HEK293 (cell line): ENCODE results near the gene ADGRL1.

Experiments used
- GLI2 ChIP-seq: fragments of 450-650 bp; formaldehyde crosslinking; IDR thresholded peaks from 2 replicates; pipeline ENCODE4; 2017; ENCODE audit warnings: missing biosample characterization, missing genetic modification characterization, low read depth, borderline replicate concordance
- PRDM10 ChIP-seq: fragments of 450-650 bp; formaldehyde crosslinking; IDR thresholded peaks from 2 replicates; pipeline ENCODE4 v1.5.1; 2016; ENCODE audit warnings: missing biosample characterization, missing genetic modification characterization
- PRDM4 ChIP-seq: fragments of 450-650 bp; formaldehyde crosslinking; IDR thresholded peaks from 2 replicates; pipeline ENCODE4 v1.5.1; 2017; ENCODE audit warnings: missing biosample characterization, missing genetic modification characterization
- RBAK ChIP-seq: fragments of 450-650 bp; formaldehyde crosslinking; IDR thresholded peaks from 2 replicates; pipeline ENCODE4 v1.5.1; 2016; ENCODE audit warnings: missing biosample characterization, missing genetic modification characterization
- REPIN1 ChIP-seq: fragments of 450-650 bp; formaldehyde crosslinking; IDR thresholded peaks from 2 replicates; pipeline ENCODE4 v1.5.1; 2017; ENCODE audit warnings: missing biosample characterization, missing genetic modification characterization, low read depth
- SP3 ChIP-seq: fragments of 450-650 bp; formaldehyde crosslinking; IDR thresholded peaks from 2 replicates; pipeline ENCODE4 v1.5.1; 2016; ENCODE audit warnings: missing biosample characterization, missing genetic modification characterization
- YY2 ChIP-seq: fragments of 450-650 bp; formaldehyde crosslinking; IDR thresholded peaks from 2 replicates; pipeline ENCODE4 v1.5.1; 2016; ENCODE audit warnings: missing biosample characterization, missing genetic modification characterization
- ZFP3 ChIP-seq: fragments of 450-650 bp; formaldehyde crosslinking; IDR thresholded peaks from 2 replicates; pipeline ENCODE4 v1.5.1; 2016; ENCODE audit warnings: low read depth, missing biosample characterization, missing genetic modification characterization
- ZFP37 ChIP-seq: fragments of 450-650 bp; formaldehyde crosslinking; IDR thresholded peaks from 2 replicates; pipeline ENCODE4 v1.5.1; 2016; ENCODE audit warnings: missing biosample characterization, missing genetic modification characterization
- ZFP41 ChIP-seq: fragments of 450-650 bp; formaldehyde crosslinking; IDR thresholded peaks from 2 replicates; pipeline ENCODE4 v1.5.1; 2016; ENCODE audit warnings: missing biosample characterization, missing genetic modification characterization, borderline replicate concordance
- ZNF184 ChIP-seq: fragments of 450-650 bp; IDR thresholded peaks from 2 replicates; pipeline ENCODE4 v1.5.1; 2018; ENCODE audit warnings: missing biosample characterization, mild to moderate bottlenecking, missing genetic modification characterization
- ZNF292 ChIP-seq: fragments of 450-650 bp; formaldehyde crosslinking; IDR thresholded peaks from 2 replicates; pipeline ENCODE4 v1.5.1; 2016; ENCODE audit warnings: low read depth, missing biosample characterization, missing genetic modification characterization, borderline replicate concordance
- ZNF398 ChIP-seq: fragments of 450-650 bp; formaldehyde crosslinking; IDR thresholded peaks from 2 replicates; pipeline ENCODE4 v1.5.1; 2017; ENCODE audit warnings: missing biosample characterization, missing genetic modification characterization
- ZNF423 ChIP-seq: fragments of 450-650 bp; formaldehyde crosslinking; IDR thresholded peaks from 2 replicates; pipeline ENCODE4 v1.5.1; 2016; ENCODE audit warnings: missing biosample characterization, missing genetic modification characterization
- ZNF549 ChIP-seq: fragments of 450-650 bp; IDR thresholded peaks from 2 replicates; pipeline ENCODE4 v1.5.1; 2018; ENCODE audit warnings: missing biosample characterization, missing genetic modification characterization, mild to moderate bottlenecking, inconsistent platforms, moderate library complexity
- ZNF555 ChIP-seq: fragments of 450-650 bp; formaldehyde crosslinking; conservative IDR thresholded peaks from 2 replicates; pipeline ENCODE4 v1.5.1; 2017; ENCODE audit warnings: missing biosample characterization, mild to moderate bottlenecking, missing genetic modification characterization, inconsistent platforms
- ZNF558 ChIP-seq: fragments of 450-650 bp; formaldehyde crosslinking; IDR thresholded peaks from 2 replicates; pipeline ENCODE4 v1.5.1; 2016; ENCODE audit warnings: missing biosample characterization, missing genetic modification characterization
- ZNF596 ChIP-seq: fragments of 450-650 bp; IDR thresholded peaks from 2 replicates; pipeline ENCODE4 v1.5.0; 2018; ENCODE audit warnings: missing biosample characterization, mild to moderate bottlenecking, missing genetic modification characterization, moderate library complexity
- ZNF777 ChIP-seq: fragments of 450-650 bp; formaldehyde crosslinking; IDR thresholded peaks from 2 replicates; pipeline ENCODE4 v1.5.1; 2017; ENCODE audit warnings: missing biosample characterization, missing genetic modification characterization, borderline replicate concordance
- ZSCAN4 ChIP-seq: fragments of 450-650 bp; formaldehyde crosslinking; IDR thresholded peaks from 2 replicates; pipeline ENCODE4 v1.5.1; 2017; ENCODE audit warnings: missing biosample characterization, missing genetic modification characterization
- TF ChIP-seq, protein P1 (sequence below): fragments of 450-650 bp; formaldehyde crosslinking; IDR thresholded peaks from 2 replicates; pipeline ENCODE4 v1.5.1; 2017; ENCODE audit warnings: missing biosample characterization, mild to moderate bottlenecking, missing genetic modification characterization, moderate library complexity
- TF ChIP-seq, protein P2 (sequence below): fragments of 450-650 bp; formaldehyde crosslinking; IDR thresholded peaks from 2 replicates; pipeline ENCODE4 v1.5.1; 2016; ENCODE audit warnings: missing biosample characterization, missing genetic modification characterization

Gene ADGRL1

GRCh38 chr19:14136509-14137281 is 69.3 kb downstream of the ADGRL1 start, which contains the start of gene ASF1B (continued):
- TF ChIP-seq ZFP3 (tag by site-specific recombination) (no peak), YY2 (tag by site-specific recombination) (no peak), ZNF184 (no peak), SP3 (tag by site-specific recombination) (peak; percentile 93), ZNF555 (tag by site-specific recombination) (no peak), REPIN1 (tag by site-specific recombination) (no peak), ZNF549 (no peak), ZNF596 (tag by site-specific recombination) (no peak), ZNF398 (tag by site-specific recombination) (no peak), ZSCAN4 (tag by site-specific recombination) (no peak), PRDM10 (tag by site-specific recombination) (peak; percentile 91), GLI2 (no peak), ZFP41 (tag by site-specific recombination) (no peak), ZNF558 (tag by site-specific recombination) (no peak; the same call in 1 of the 2 replicates), ZNF423 (tag by site-specific recombination) (no peak), ZNF777 (no peak), PRDM4 (tag by site-specific recombination) (no peak), RBAK (tag by site-specific recombination) (no peak), ZFP37 (no peak), ZNF292 (no peak)
- TF ChIP-seq, protein P1, sequence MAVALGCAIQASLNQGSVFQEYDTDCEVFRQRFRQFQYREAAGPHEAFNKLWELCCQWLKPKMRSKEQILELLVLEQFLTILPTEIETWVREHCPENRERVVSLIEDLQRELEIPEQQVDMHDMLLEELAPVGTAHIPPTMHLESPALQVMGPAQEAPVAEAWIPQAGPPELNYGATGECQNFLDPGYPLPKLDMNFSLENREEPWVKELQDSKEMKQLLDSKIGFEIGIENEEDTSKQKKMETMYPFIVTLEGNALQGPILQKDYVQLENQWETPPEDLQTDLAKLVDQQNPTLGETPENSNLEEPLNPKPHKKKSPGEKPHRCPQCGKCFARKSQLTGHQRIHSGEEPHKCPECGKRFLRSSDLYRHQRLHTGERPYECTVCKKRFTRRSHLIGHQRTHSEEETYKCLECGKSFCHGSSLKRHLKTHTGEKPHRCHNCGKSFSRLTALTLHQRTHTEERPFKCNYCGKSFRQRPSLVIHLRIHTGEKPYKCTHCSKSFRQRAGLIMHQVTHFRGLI (tag by site-specific recombination): no peak
- TF ChIP-seq, protein P2, sequence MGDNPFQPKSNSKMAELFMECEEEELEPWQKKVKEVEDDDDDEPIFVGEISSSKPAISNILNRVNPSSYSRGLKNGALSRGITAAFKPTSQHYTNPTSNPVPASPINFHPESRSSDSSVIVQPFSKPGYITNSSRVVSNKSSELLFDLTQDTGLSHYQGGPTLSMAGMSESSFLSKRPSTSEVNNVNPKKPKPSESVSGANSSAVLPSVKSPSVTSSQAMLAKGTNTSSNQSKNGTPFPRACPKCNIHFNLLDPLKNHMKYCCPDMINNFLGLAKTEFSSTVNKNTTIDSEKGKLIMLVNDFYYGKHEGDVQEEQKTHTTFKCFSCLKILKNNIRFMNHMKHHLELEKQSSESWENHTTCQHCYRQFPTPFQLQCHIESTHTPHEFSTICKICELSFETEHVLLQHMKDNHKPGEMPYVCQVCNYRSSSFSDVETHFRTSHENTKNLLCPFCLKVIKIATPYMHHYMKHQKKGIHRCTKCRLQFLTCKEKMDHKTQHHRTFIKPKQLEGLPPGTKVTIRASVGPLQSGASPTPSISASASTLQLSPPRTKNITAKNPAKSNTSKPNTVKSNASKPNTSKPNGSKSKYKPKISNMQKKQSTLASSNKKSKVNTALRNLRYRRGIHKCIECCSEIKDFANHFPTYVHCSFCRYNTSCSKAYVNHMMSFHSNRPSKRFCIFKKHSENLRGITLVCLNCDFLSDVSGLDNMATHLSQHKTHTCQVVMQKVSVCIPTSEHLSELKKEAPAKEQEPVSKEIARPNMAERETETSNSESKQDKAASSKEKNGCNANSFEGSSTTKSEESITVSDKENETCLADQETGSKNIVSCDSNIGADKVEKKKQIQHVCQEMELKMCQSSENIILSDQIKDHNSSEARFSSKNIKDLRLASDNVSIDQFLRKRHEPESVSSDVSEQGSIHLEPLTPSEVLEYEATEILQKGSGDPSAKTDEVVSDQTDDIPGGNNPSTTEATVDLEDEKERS (tag by site-specific recombination): no peak
